CD4-positive, alpha-beta memory T cell (primary cell): ENCODE measurements around the gene BTBD1. TPM values are rescaled to one million over a fixed set of nuclear protein-coding genes. Genes with fewer than 3 reads are reported as not detected.

ENCODE experiments used
- CTCF ChIA-PET: fragments of 350-600 bp; sonication (Branson Sonifier 250); formaldehyde crosslinking; loops from one replicate; lab custom pipeline; 2021; ENCODE audit warnings: inconsistent platforms; ENCODE audit not compliant: partially characterized antibody; lab: Charles Lee
- POLR2A ChIA-PET: fragments of 350-600 bp; sonication (Branson Sonifier 250); formaldehyde crosslinking; loops from one replicate; lab custom pipeline; 2021; ENCODE audit not compliant: partially characterized antibody; lab: Charles Lee
- DNase-seq, 5 donors: peaks; one replicate each; pipeline versions ENCODE4 v3.0.0 to v3.0.0-alpha.2; 2020 to 2022; ENCODE audit warnings: mixed read lengths in 1 of 5
- H3K27ac ChIP-seq: one replicate; pipeline ENCODE4 v1.7.0; 2013; ENCODE audit warnings: low read depth, low read length
- H3K27me3 ChIP-seq: 2 replicates; pipeline ENCODE4 v1.7.0; 2013; ENCODE audit warnings: mild to moderate bottlenecking, low read length, moderate library complexity; ENCODE audit not compliant: insufficient read depth
- H3K36me3 ChIP-seq: 2 replicates; pipeline ENCODE4 v1.7.0; 2013; ENCODE audit warnings: mild to moderate bottlenecking, low read length, moderate library complexity; ENCODE audit not compliant: insufficient read depth
- H3K4me1 ChIP-seq: 2 replicates; pipeline ENCODE4 v1.7.0; 2013; ENCODE audit warnings: mild to moderate bottlenecking, low read length, moderate library complexity; ENCODE audit not compliant: insufficient read depth
- H3K4me3 ChIP-seq, 2 donors: one replicate each; pipeline ENCODE4 v1.7.0; 2013; ENCODE audit warnings: low read length in 2 of 2, mild to moderate bottlenecking in 1 of 2
- H3K9me3 ChIP-seq, 2 donors: one replicate each; pipeline ENCODE4 v1.7.0; 2013; ENCODE audit warnings: low read length in 2 of 2, control low read depth in 1 of 2; ENCODE audit not compliant: control insufficient read depth in 1 of 2
- H3K27ac Mint-ChIP-seq, 7 donors: one replicate each; pipeline ENCODE4 v1.8.0; 2020 to 2021; ENCODE audit warnings: mixed read lengths in 7 of 7, mild to moderate bottlenecking in 6 of 7, inconsistent platforms in 3 of 7, moderate library complexity in 3 of 7
- H3K27me3 Mint-ChIP-seq, 2 donors: one replicate each; pipeline ENCODE4 v1.8.0; 2020 to 2021; ENCODE audit warnings: mixed read lengths in 2 of 2
- H3K36me3 Mint-ChIP-seq, 2 donors: one replicate each; pipeline ENCODE4 v1.8.0; 2020 to 2021; ENCODE audit warnings: mixed read lengths in 2 of 2, inconsistent platforms in 1 of 2, mild to moderate bottlenecking in 1 of 2
- H3K4me1 Mint-ChIP-seq, 4 donors: one replicate each; pipeline ENCODE4 v1.8.0; 2020 to 2021; ENCODE audit warnings: mixed read lengths in 4 of 4, mild to moderate bottlenecking in 1 of 4
- H3K4me3 Mint-ChIP-seq, 8 donors: one replicate each; pipeline ENCODE4 v1.8.0; 2020 to 2021; ENCODE audit warnings: mixed read lengths in 8 of 8, mild to moderate bottlenecking in 7 of 8, moderate library complexity in 6 of 8, inconsistent platforms in 3 of 8
- H3K9me3 Mint-ChIP-seq, 8 donors: one replicate each; pipeline ENCODE4 v1.8.0; 2020 to 2021; ENCODE audit warnings: mixed read lengths in 8 of 8, mild to moderate bottlenecking in 5 of 8, inconsistent platforms in 3 of 8, moderate library complexity in 1 of 8
- intact Hi-C: fragments of 100-400 bp; cut with micrococcal nuclease; formaldehyde crosslinking; loops from one replicate; pipeline ENCODE4 v1.15.1; 2023
- polyA plus RNA-seq, 2 donors: library from polyadenylated mRNA; unstranded; fragments of 300-500 nt; fragmentation: Illumina TruSeq; gene quantifications; one replicate each; pipeline ENCODE4 v1.2.3, GENCODE V29; 2021
- total RNA-seq, 2 experiments: library from RNA; stranded (reverse); gene quantifications; one replicate each; pipeline ENCODE4 v1.2.3, GENCODE V29; 2021

Gene BTBD1
- total and polyA plus RNA-seq, 4 experiments from 2014 or later = 36.5 to 54.9 (median 44.3) TPM

DNA sequence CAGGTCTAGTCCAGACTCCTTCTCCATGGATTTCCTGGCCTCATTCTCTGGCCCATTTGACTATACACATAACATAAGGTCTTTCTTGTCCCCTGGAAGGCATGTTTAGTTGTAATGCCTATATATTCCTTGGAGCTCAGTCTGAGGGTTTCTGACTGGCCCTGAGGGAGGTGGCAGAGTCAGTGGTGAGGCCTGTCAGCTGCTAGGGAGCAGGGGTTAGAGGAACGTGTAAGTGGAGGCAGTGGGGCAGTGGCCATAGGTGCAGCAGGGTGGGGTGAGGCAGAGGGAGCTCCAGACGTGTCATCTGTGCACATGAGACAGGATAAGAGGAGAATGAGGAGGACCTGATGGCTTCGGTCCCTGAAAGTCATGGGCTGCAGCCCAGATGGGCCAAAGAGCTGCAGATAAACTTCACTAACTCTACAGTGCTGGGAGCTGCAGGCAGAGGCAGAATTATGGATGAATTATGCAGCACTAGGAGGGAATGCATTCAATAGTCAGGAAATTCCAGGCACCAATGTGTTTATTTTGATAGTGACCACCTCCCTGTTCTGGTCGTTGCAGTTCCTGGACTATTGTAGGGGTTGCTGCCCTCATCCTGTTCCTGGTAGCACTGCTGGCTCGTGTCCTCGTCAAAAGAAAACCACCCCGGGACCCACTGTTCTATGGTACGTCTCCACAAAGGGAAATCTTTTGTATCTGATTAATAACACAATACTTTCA is 45.3 kb upstream of the BTBD1 start:
- Mint-ChIP-seq H3K36me3 (no peaks in the 10 kb centered on the region), H3K27me3 (peaks cover 22 to 33% of the 10 kb centered on the region in 2 donors), H3K27ac (no peak overlapping the region), H3K4me1 (peaks cover 2 to 14% (median 8%) of the 10 kb centered on the region in 4 donors), H3K4me3 (no peak overlapping the region), H3K9me3 (peaks cover 0 to 3% (median 0%) of the 10 kb centered on the region in 8 donors)
- Histone ChIP-seq H3K36me3 (no peaks in the 10 kb centered on the region), H3K4me3 (no peak overlapping the region), H3K27ac (no peak overlapping the region), H3K27me3 (peaks cover 11% of the 10 kb centered on the region), H3K4me1 (peaks cover 11% of the 10 kb centered on the region), H3K9me3 (no peaks in the 10 kb centered on the region)
- DNase-seq = no peak
- CTCF ChIA-PET = no interaction called here
- POLR2A ChIA-PET = no interaction called here
- intact Hi-C loops = no loop called here

- intact Hi-C loops = no loop called here
- Mint-ChIP-seq H3K4me3 (no peak overlapping the region), H3K9me3 (peaks cover 0 to 3% (median 0%) of the 10 kb centered on the region in 8 donors), H3K27me3 (peaks cover 28 to 38% of the 10 kb centered on the region in 2 donors), H3K4me1 (peaks cover 6 to 20% (median 12%) of the 10 kb centered on the region in 4 donors), H3K27ac (no peak overlapping the region), H3K36me3 (no peaks in the 10 kb centered on the region)
- ChIA-PET CTCF (no interaction called here), POLR2A (no interaction called here)
- H3K9me3 ChIP-seq = no peaks in the 10 kb centered on the region
- no peak for DNase-seq
- H3K4me3 ChIP-seq = no peak overlapping the region
- peaks cover 11% of the 10 kb centered on the region for H3K27me3 ChIP-seq
- H3K36me3 ChIP-seq = no peaks in the 10 kb centered on the region
- no peak overlapping the region for H3K27ac ChIP-seq
- H3K4me1 ChIP-seq = peaks cover 11% of the 10 kb centered on the region
Measured at GRCh38 chr15:83111149-83111548, 44.1 kb upstream of the BTBD1 start.

- Mint-ChIP-seq H3K27me3 (peaks cover 30 to 41% of the 10 kb centered on the region in 2 donors), H3K9me3 (peaks cover 0 to 3% (median 0%) of the 10 kb centered on the region in 8 donors), H3K36me3 (no peaks in the 10 kb centered on the region), H3K4me1 (peaks cover 6 to 23% (median 12%) of the 10 kb centered on the region in 4 donors), H3K4me3 (no peak overlapping the region), H3K27ac (peak overlapping the region in 1 of 7 donors; percentile 51)
- peaks cover 11% of the 10 kb centered on the region for H3K4me1 ChIP-seq
- H3K27me3 ChIP-seq = peaks cover 11% of the 10 kb centered on the region
- intact Hi-C loops = no loop called here
- ChIA-PET POLR2A (no interaction called here), CTCF (no interaction called here)
- H3K27ac ChIP-seq = no peak overlapping the region
- H3K36me3 ChIP-seq = no peaks in the 10 kb centered on the region
- H3K4me3 ChIP-seq = no peak overlapping the region
- H3K9me3 ChIP-seq = no peaks in the 10 kb centered on the region
- DNase-seq = no peak
Measured at GRCh38 chr15:83110381-83110780, 43.3 kb upstream of the BTBD1 start.

- Mint-ChIP-seq H3K27ac (no peak overlapping the region), H3K4me1 (peaks cover 6 to 25% (median 12%) of the 10 kb centered on the region in 4 donors), H3K9me3 (peaks cover 0 to 3% (median 0%) of the 10 kb centered on the region in 8 donors), H3K36me3 (no peaks in the 10 kb centered on the region), H3K27me3 (peaks cover 31 to 42% of the 10 kb centered on the region in 2 donors), H3K4me3 (peak overlapping the region in 3 of 8 donors; percentile 2 to 46 (median 16))
- no peaks in the 10 kb centered on the region for H3K36me3 ChIP-seq
- peaks cover 11% of the 10 kb centered on the region for H3K4me1 ChIP-seq
- H3K9me3 ChIP-seq = no peaks in the 10 kb centered on the region
- peaks cover 11% of the 10 kb centered on the region for H3K27me3 ChIP-seq
- H3K27ac ChIP-seq = no peak overlapping the region
- intact Hi-C loops = no loop called here
- ChIA-PET CTCF (no interaction called here), POLR2A (no interaction called here)
- no peak overlapping the region for H3K4me3 ChIP-seq
- DNase-seq = no peak
Measured at GRCh38 chr15:83109532-83109931, 42.5 kb upstream of the BTBD1 start.

DNA sequence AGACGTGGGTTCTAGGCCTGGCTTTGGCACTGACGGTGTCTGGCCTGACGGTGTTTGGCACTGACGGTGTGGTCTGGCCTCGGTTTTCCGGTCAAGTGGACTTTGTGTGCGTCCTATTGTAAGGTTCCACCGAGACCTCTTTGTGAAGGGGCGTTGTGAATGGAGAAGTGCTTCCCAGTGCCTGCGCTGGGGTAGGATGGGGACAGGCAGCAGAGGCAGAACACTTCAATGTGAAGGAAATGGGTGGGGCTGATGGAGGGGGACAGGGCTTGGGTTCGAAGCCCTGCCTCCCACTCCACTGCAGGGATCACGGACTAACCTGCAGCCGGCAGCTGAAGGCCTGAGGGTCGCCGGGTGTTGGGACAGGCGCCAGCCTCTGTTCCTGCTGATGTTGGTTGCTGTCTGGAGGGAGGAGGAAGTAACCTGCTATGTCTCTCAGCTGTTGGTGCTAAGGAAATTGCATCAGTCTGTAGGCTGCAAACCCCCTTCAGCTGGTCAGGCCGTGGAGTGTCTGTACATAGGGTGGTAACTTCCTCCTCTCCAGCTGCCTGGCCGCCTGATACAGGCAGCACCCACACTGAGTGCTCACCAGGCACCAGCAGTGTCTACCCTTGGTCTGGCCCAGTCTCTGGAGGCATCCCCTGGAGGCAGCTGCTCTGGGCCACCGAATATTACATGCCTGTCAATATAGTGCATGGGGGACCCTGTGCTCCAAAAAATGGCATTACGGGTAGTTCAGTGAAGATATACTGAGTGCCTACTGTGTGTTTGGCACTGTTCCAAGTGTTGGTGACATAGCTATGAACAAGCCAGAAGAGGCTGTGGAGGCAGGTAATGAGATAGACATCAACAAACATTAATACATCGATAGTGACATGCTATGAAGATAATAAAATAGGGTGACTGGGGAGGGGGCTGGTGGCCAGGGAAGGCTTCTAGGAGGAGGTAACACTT is 41.5 kb upstream of the BTBD1 start:
- DNase-seq = no peak
- Mint-ChIP-seq H3K9me3 (peaks cover 0 to 3% (median 0%) of the 10 kb centered on the region in 8 donors), H3K27ac (no peak overlapping the region), H3K4me1 (peaks cover 6 to 25% (median 15%) of the 10 kb centered on the region in 4 donors), H3K27me3 (peaks cover 39 to 50% of the 10 kb centered on the region in 2 donors), H3K36me3 (no peaks in the 10 kb centered on the region), H3K4me3 (peak overlapping the region; percentile 37 to 78 (median 66))
- Histone ChIP-seq H3K27ac (no peak overlapping the region), H3K4me3 (no peak overlapping the region), H3K9me3 (no peaks in the 10 kb centered on the region), H3K4me1 (peaks cover 11% of the 10 kb centered on the region), H3K27me3 (peaks cover 11% of the 10 kb centered on the region), H3K36me3 (no peaks in the 10 kb centered on the region)
- ChIA-PET CTCF (no interaction called here), POLR2A (no interaction called here)
- intact Hi-C loops = no loop called here

- Mint-ChIP-seq H3K27me3 (peaks cover 39 to 50% of the 10 kb centered on the region in 2 donors), H3K4me3 (peak overlapping the region in 6 of 8 donors; percentile 58 to 78 (median 68)), H3K27ac (no peak overlapping the region), H3K9me3 (peaks cover 0 to 3% (median 0%) of the 10 kb centered on the region in 8 donors), H3K36me3 (no peaks in the 10 kb centered on the region), H3K4me1 (peaks cover 6 to 25% (median 15%) of the 10 kb centered on the region in 4 donors)
- Histone ChIP-seq H3K27ac (no peak overlapping the region), H3K27me3 (peaks cover 11% of the 10 kb centered on the region), H3K4me3 (no peak overlapping the region), H3K4me1 (peaks cover 11% of the 10 kb centered on the region), H3K9me3 (no peaks in the 10 kb centered on the region), H3K36me3 (no peaks in the 10 kb centered on the region)
- ChIA-PET POLR2A (no interaction called here), CTCF (no interaction called here)
- intact Hi-C loops = no loop called here
- DNase-seq = no peak
Measured at GRCh38 chr15:83107841-83108181, 40.8 kb upstream of the BTBD1 start.
